Adrenal gland (tissue), 5 donors: ENCODE measurements around the gene SLC19A1.

Source experiments
- POLR2A ChIP-seq, 2 donors: fragments of 450-650 bp; IDR thresholded peaks; one replicate each; pipeline ENCODE4 v1.6.1; 2017; ENCODE audit warnings: antibody characterized with exemption in 2 of 2, mild to moderate bottlenecking in 2 of 2, moderate library complexity in 1 of 2
- TF ChIP-seq, protein P1 (sequence below), 6 experiments: fragments of 450-650 bp in 4 of 6; fragments of 200-600 bp in 2 of 6; sonication (generic) in 1 of 6; IDR thresholded peaks; 1 replicate in 5 of 6; 2 replicates in 1 of 6; pipeline versions ENCODE4 v1.5.1 to v1.8.0; 2016 to 2021; ENCODE audit warnings: antibody characterized with exemption in 6 of 6, mild to moderate bottlenecking in 2 of 6, moderate library complexity in 1 of 6
- donor health status: DM: no; HTN: no; CAD: no.

DNA sequence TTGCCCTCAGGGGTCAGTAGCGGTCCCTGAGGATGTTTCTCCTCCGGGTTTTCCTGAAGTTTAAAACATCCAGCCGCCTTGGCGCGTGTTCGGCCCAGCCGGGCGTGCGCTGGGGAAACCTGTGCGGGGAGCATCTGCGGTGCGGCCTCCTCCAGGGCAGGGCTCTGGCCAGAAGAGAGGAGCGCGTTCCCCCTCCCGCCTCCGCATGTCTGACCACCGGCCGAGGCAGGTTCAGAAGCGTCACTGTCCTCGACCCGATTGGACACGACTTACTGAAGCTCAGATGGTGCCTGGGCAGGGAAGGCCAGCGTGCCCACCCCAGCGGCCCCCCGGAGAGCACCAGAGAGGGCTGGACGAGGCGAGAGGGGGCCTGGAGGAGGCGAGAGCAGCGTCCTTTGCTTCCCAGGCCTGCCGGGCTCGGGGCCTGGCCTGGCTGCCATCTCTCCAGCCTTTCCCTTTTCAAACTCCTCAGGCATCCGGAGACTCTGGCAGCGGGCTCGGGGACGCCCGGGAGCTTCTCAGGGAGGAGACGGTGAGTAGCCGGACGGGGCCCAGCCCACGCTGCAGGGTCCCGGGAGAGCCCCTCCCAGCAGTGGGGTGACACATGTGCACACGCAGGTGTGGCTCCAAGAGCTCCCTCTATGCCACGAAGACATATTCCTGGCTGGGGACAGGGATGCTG, 67.1 kb downstream of the SLC19A1 start:
- TF ChIP-seq, protein P1, sequence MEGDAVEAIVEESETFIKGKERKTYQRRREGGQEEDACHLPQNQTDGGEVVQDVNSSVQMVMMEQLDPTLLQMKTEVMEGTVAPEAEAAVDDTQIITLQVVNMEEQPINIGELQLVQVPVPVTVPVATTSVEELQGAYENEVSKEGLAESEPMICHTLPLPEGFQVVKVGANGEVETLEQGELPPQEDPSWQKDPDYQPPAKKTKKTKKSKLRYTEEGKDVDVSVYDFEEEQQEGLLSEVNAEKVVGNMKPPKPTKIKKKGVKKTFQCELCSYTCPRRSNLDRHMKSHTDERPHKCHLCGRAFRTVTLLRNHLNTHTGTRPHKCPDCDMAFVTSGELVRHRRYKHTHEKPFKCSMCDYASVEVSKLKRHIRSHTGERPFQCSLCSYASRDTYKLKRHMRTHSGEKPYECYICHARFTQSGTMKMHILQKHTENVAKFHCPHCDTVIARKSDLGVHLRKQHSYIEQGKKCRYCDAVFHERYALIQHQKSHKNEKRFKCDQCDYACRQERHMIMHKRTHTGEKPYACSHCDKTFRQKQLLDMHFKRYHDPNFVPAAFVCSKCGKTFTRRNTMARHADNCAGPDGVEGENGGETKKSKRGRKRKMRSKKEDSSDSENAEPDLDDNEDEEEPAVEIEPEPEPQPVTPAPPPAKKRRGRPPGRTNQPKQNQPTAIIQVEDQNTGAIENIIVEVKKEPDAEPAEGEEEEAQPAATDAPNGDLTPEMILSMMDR (IDR thresholded peaks at IDR 0.05), result no peak
- TF ChIP-seq POLR2A (IDR thresholded peaks at IDR 0.05), result no peak
